Measurements from ENCODE around the gene BACH2.
"Not testable (repeated sequence)": the region's sequence is repeated elsewhere in the genome, so short reads cannot be mapped to it uniquely, and the experiment has no call there.

The BACH2 gene

GRCh38 chr6:90090866-90091265 is 205.8 kb downstream of the BACH2 start:
- no peak for FAIRE-seq

- peak; percentile 84 for FAIRE-seq
These were observed 208.6 kb downstream of the BACH2 start for GRCh38 chr6:90088009-90088408.

DNA sequence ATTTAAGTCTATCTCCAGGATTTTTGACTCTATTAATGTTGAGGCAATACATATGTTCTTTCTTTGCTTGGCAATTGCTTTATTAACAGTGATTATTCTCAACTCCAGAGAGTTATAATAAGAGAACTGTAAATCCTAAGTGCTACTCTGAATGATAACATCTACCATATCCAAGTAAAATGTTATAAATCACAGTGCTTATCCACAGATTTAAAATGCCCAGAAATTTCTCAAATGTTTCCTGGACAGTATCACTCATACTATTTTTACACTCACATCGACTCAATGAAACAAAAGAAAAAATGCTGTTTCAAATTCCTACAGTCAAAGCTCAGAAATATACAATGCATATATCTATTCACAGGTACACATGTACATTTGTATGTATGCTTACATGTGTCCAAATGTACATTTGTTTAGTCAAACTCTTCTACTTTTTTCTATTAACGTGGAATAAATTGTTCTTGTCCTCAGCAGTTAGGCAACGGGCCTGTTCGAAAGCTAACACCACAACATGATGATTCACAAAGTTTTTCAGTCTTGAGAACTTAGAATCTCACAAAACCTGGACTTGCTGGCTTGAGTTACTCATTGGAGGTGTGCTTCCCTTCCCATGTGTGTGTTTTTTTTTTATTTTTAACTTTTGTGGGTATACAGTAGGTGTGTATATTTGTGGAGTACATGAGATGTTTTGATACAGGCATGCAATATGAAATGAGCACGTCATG is 209.4 kb downstream of the BACH2 start:
- FAIRE-seq = no peak

DNA sequence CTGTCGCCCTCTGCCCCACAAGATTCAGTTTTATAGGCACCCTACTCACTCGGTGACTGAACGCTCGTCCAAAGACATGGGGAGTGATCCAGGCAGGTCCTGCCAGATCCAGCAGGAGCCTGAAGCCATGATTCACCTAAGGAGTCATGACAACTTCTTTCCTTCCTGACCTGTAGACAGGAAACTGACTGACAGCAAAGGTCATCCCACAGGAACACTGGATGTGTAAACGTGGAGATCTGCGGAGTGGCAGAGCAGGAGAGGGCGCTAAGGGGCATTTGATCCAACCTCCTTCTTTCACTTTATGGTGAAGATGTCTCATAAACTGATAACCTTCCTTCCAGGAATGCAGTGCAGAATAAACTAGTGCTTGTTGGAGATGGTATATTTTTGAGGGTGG is 210.1 kb downstream of the BACH2 start:
- FAIRE-seq = no peak

- FAIRE-seq = no peak
These were observed 212.8 kb downstream of the BACH2 start for GRCh38 chr6:90083891-90084290.

DNA sequence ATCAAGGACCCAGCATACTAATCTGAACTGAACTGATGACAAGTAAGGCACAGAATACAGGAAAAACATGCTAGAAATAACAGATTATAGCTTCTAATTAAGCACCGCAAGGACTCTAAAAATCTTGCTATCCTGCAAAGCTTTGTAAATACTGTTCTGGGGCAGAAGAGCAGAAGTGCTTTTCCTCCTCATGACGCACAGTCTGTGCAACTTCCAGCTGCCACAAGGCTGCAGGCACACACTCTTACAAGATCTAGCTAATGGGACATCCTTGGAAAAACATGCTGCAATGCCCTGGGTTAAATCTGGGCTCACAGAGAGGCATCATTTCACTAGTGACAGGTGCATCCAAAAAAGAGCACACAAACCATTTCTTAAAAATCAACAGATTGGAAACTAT is 213.8 kb downstream of the BACH2 start:
- FAIRE-seq = no peak

- FAIRE-seq = no peak
These were observed 215.7 kb downstream of the BACH2 start for GRCh38 chr6:90080876-90081481.

DNA sequence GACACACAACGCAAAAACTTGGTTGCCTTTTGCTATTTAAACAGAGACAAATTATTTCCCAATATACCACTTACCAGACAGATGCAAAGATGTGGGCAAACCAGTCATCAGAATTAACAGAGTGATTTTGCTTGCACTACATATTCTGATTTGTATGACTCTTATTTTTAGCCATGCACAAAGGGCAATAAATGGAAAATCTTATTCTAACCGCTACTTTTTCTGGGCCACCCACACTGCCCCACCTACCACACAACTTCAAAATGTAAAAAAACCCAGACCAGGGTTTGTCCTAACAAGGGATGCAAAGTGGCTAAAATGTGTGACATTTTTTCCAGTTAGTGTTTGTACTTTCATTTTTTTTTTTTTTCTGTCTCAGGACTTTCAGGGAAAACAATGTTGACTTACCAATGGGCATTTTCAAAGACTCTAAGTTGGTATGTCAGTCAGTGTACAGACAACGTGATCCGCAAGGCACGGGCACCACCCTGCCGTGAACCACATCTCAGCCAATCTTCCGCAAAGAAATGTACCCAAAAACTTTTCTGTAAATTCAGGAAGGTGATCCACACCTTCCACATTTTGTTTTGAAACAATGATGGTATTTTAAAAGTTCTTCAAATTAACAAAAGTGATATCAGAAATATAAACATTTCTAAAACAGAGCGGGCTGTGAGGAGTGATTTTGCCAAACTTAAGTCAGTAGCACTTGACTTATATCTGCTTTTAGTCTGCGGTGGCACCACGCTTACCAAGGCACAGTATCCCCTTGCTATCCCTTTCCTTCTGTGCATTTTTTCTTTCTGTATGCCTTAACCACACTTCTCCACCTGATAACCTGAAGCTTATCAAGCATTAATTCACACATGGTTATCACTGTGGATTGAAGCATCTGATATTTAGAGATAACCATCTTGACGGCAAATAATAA is 216.8 kb downstream of the BACH2 start:
- FAIRE-seq = no peak

- FAIRE-seq = no peak
These were observed 217.9 kb downstream of the BACH2 start for GRCh38 chr6:90078513-90079289.

- FAIRE-seq = no peak
These were observed 219.9 kb downstream of the BACH2 start for GRCh38 chr6:90076511-90077415.

DNA sequence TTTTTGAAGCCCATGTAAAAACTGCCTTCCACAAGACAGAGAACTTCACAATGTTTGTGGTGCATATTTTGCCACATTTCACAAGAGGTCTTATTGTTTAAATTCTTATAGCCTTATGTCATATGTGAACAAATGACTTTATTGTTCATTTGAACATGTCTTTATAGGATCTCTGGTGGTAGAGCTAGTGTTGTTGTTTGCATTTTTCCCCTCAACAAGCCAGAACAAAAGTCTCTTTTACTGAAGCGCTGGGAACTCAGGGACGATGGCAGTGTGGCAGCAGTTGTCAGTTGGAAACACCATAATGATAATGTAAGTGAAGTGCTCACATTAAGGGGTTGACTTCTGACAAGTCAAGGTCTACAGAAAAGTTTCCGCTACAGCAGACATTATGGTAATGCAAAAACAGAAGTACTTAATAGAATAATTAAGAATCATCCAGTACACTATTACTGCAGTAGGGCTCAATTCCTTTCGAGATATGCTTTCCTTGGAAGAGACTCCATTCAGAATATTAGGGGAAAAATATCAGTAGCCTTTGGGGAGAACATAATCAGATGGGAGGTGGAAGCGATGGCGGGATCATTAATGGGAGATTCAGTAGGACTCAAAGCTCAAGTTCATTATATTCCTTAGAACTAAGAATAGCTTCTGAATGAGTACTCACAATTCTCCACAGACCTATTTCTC is 222.3 kb downstream of the BACH2 start:
- no peak for FAIRE-seq

DNA sequence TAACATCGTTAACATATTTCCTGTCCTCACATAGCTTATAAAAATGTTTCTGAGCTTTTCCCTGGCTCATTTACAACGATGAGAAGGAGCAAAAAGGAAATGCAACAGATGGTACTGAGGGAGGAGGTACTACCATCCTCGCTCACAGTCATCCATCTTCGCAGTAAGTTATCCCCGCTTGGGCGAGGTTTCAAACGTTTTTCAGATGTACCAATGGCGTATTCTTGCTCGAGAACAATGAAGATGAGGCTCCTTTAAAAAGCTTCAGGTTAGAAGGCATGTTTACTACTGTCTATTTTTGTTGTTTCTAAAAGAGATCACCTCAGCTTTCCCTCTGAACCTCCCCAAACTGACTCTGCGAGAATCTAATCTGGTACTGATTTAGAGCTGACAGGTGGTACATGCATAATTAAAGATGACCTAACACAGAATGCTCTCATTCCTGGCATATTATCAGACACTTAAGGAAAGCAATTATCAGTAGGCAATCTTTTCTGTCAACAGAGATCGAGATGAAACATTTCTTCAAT is 223.6 kb downstream of the BACH2 start:
- no peak for FAIRE-seq

GRCh38 chr6:90072501-90072900 is 224.1 kb downstream of the BACH2 start:
- no peak for FAIRE-seq

GRCh38 chr6:90068703-90069523 is 227.7 kb downstream of the BACH2 start:
- FAIRE-seq = no peak

DNA sequence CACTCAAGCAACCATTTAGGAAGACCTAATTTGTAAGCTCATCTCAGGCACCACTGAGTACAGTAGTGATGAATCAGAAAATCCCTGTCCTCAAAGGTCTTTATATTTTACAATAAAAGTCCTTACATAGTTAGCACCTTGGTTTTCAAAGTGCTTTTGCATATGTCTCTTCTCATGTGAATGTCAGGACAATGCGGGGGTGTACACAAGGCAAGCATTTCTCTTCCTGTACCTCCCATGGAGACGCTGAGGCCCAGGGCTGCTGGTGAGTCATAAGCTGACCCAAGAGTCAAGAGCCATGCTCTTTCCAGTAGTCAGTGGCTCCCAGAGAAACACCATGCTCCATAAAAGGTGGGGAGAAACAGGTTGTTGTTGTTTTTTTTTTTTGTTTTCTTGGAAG is 228.4 kb downstream of the BACH2 start:
- no peak for FAIRE-seq

GRCh38 chr6:90066697-90067096 is 229.9 kb downstream of the BACH2 start:
- no peak for FAIRE-seq

DNA sequence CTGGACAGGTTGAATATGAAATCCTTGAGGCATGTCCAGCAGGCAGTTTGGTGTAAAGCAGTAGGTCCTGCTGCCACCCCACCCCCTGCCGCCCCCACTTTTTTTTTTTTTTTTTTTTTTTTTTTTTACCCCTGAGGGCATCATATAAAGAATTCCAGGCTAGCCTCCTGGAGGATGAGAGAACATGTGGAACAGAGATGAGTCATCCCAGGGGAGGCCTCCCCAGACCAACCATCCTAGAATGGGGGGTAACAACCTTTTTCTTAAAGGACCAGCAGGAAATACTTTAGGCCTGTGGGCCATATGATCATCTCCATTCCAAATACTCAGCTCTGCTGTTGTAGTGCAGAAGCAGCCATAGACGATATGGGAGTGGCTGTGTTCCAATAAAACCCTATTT is 231.5 kb downstream of the BACH2 start:
- no peak for FAIRE-seq

DNA sequence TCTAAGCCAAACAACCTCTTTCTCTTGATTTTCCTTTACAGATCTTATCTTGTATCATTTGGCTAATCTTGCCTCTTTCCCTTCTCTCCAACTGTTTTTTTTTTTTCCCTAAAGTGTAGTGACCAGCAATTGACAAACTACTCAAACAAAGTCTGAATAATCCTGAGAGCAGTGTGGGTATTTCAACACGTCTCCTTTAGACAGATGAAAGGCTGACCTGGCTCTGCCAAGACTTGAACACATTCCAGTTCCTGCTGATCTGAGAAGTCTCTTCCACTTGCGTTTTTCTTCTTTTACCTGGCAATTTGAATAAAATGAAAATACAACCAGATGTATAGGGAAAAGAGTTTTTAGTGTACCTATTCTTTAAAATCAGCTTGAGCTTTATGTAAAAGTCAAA is 234.0 kb downstream of the BACH2 start:
- FAIRE-seq = no peak

DNA sequence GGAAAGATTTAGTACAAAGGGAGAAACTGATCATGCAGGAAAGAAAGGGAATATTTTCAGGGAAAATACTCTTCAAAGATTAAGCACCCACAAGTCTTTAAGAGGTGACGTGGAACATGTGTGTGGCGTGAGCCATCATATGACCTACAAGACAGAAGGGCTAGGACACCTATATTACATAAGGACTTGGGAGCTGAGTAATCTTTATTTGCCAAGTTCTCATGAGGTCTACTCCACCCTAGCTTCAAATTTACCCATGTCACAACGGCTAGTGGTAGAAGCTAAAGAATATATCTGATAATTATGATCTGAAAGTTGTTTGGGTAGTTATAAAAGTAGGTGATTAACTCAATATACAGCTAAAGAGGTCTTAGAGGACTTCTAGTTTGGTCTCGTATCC is 234.6 kb downstream of the BACH2 start:
- no peak for FAIRE-seq

GRCh38 chr6:90059178-90059577 is 237.5 kb downstream of the BACH2 start:
- not testable (repeated sequence) for FAIRE-seq

Measured in endometrium (tissue), 2 donors.